ENCODE data around the gene DNAJC3. TPM values are rescaled to one million over a fixed set of nuclear protein-coding genes. Genes with fewer than 3 reads are reported as not detected.

The DNAJC3 gene, protein sequence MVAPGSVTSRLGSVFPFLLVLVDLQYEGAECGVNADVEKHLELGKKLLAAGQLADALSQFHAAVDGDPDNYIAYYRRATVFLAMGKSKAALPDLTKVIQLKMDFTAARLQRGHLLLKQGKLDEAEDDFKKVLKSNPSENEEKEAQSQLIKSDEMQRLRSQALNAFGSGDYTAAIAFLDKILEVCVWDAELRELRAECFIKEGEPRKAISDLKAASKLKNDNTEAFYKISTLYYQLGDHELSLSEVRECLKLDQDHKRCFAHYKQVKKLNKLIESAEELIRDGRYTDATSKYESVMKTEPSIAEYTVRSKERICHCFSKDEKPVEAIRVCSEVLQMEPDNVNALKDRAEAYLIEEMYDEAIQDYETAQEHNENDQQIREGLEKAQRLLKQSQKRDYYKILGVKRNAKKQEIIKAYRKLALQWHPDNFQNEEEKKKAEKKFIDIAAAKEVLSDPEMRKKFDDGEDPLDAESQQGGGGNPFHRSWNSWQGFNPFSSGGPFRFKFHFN
- 50.2 and 82.0 TPM in 2 replicates for total RNA-seq

GRCh38 chr13:95676762-95677563 is at the start of gene DNAJC3:
TSS of gene DNAJC3 (plus strand) at chr13:95677139. CDS start at chr13:95677256, 117 bp downstream.

DNA sequence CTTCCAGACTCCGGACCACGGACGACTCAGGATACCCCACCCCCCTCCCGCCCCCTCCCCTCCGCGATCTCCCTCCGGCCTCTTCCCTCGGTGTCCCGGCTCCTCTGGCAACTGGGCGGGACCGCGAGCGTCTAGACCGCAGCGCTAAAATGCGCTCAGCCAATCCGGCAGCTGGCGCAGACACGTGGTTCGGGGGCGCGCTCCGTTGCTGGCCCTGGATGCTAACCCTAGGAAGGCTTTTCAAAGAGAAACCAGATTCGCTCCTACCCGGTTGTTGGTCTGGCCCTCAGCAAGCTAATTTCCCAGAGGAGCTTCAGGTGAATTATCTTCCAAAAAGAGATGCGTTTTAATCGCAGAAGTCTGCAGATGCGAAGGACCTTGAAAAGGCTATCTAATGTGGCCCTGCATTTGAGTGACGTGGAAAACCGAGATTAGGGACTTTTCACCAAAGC is 32.3 kb upstream of the DNAJC3 start, which contains the start of gene DZIP1:
Gene DZIP1, minus strand, starts transcription at position 106 of the 452 bp plus-strand sequence. CDS start 2,677 bp downstream, outside the sequence.

Other genes starting within 250 kb of the DNAJC3 start
- 0.59 and 3.4 TPM in 2 replicates for gene CLDN10, start 124.4 kb upstream of the DNAJC3 start, total RNA-seq
- 41.0 and 62.0 TPM in 2 replicates for gene DZIP1, start 32.4 kb upstream of the DNAJC3 start, total RNA-seq

All from smooth muscle cell of the pulmonary artery (primary cell).